AG04449 (cell line): Measurements from ENCODE around the gene KRTAP24-1.

Source experiments
- CTCF ChIA-PET: fragments of 350-600 bp; formaldehyde crosslinking; extraction: SDS; loops from one replicate; lab custom pipeline; 2021; ENCODE audit warnings: antibody characterized with exemption; lab: Yijun Ruan, JAX
- POLR2A ChIA-PET: fragments of 400-600, 350-600 bp; formaldehyde crosslinking; extraction: SDS; loops from one replicate; lab custom pipeline; 2020; ENCODE audit warnings: antibody characterized with exemption, inconsistent platforms; lab: Yijun Ruan, JAX
- DNase-seq: peaks from one replicate; pipeline ENCODE4 v3.0.0-alpha.2; 2010; ENCODE audit warnings: low read depth, low spot score
- H3K4me3 ChIP-seq: 2 replicates; pipeline ENCODE4 v1.5.1; 2011; ENCODE audit warnings: low read depth, mild to moderate bottlenecking, control low read depth, low read length
- CTCF ChIP-seq: IDR thresholded peaks from one replicate; pipeline ENCODE4 v1.5.1; 2011; ENCODE audit warnings: mild to moderate bottlenecking, moderate library complexity, low read length, control low read depth, inconsistent platforms; ENCODE audit not compliant: insufficient read depth; ENCODE audit errors: missing control alignments

KRTAP24-1 gene

GRCh38 chr21:30245061-30245460 is 37.7 kb downstream of the KRTAP24-1 start:
- ChIA-PET POLR2A (no interaction called here), CTCF (no interaction called here)
- TF ChIP-seq CTCF = no peak
- DNase-seq = no peak
- H3K4me3 ChIP-seq = no peak overlapping the region

GRCh38 chr21:30243691-30244090 is 39.1 kb downstream of the KRTAP24-1 start:
- POLR2A ChIA-PET = no interaction called here
- no peak for DNase-seq
- CTCF ChIA-PET = no interaction called here
- no peak for TF ChIP-seq CTCF
- no peak overlapping the region for H3K4me3 ChIP-seq

GRCh38 chr21:30240661-30241060 is 42.1 kb downstream of the KRTAP24-1 start:
- no peak for TF ChIP-seq CTCF
- no peak for DNase-seq
- H3K4me3 ChIP-seq = no peak overlapping the region
- ChIA-PET POLR2A (no interaction called here), CTCF (no interaction called here)

- POLR2A ChIA-PET = no interaction called here
- TF ChIP-seq CTCF = no peak
- CTCF ChIA-PET = no interaction called here
- no peak for DNase-seq
- no peak overlapping the region for H3K4me3 ChIP-seq
These were observed 44.6 kb downstream of the KRTAP24-1 start for GRCh38 chr21:30238168-30238567.

GRCh38 chr21:30234643-30235042 is 48.1 kb downstream of the KRTAP24-1 start:
- ChIA-PET CTCF (no interaction called here), POLR2A (no interaction called here)
- no peak for TF ChIP-seq CTCF
- DNase-seq = no peak
- H3K4me3 ChIP-seq = no peak overlapping the region

- ChIA-PET POLR2A (no interaction called here), CTCF (no interaction called here)
- no peak for DNase-seq
- no peak for TF ChIP-seq CTCF
- H3K4me3 ChIP-seq = no peak overlapping the region
These were observed 48.7 kb downstream of the KRTAP24-1 start for GRCh38 chr21:30234050-30234449.
